Left lung (tissue), 10 donors: Measurements from ENCODE around the gene DHX36. TPM values are rescaled to one million over a fixed set of nuclear protein-coding genes. Genes with fewer than 3 reads are reported as not detected.

ENCODE experiments used
- ATAC-seq: fragments of 200-7000 bp; cut with Tn5 transposase; one replicate; pipeline ENCODE4 v1.9.1; 2020; ENCODE audit warnings: moderate library complexity
- DNase-seq, 4 donors: peaks; one replicate each; pipeline ENCODE4 v3.0.0-alpha.2; 2013 to 2020
- H3K27ac ChIP-seq, 2 donors: fragments of 200-600 bp; sonication (generic) in 1 of 2; one replicate each; pipeline versions ENCODE4 v1.5.0 to v1.8.0; 2020 to 2021
- H3K27me3 ChIP-seq, 2 donors: fragments of 200-600 bp; sonication (generic) in 1 of 2; one replicate each; pipeline versions ENCODE4 v1.5.0 to v1.8.0; 2020 to 2021
- H3K36me3 ChIP-seq, 2 donors: fragments of 200-600 bp; sonication (generic) in 1 of 2; one replicate each; pipeline versions ENCODE4 v1.5.0 to v1.8.0; 2020 to 2021
- H3K4me1 ChIP-seq, 2 donors: fragments of 200-600 bp; one replicate each; pipeline ENCODE4 v1.8.0; 2021
- H3K4me3 ChIP-seq, 2 donors: fragments of 200-600 bp; sonication (generic) in 1 of 2; one replicate each; pipeline versions ENCODE4 v1.5.0 to v1.8.0; 2020 to 2021; ENCODE audit warnings: mild to moderate bottlenecking in 1 of 2
- H3K9me3 ChIP-seq, 2 donors: fragments of 200-600 bp; sonication (generic) in 1 of 2; one replicate each; pipeline versions ENCODE4 v1.5.0 to v1.8.0; 2020 to 2021
- CTCF ChIP-seq, 2 donors: fragments of 200-600 bp; sonication (generic) in 1 of 2; IDR thresholded peaks; one replicate each; pipeline versions ENCODE4 v1.5.0 to v1.8.0; 2021; ENCODE audit warnings: antibody characterized with exemption in 2 of 2
- intact Hi-C, 2 donors: fragments of 100-400 bp; cut with DNase I; formaldehyde crosslinking; loops; one replicate each; pipeline versions ENCODE4 v1.11.2 to v1.14.2; 2022
- polyA plus RNA-seq, 6 donors: library from polyadenylated mRNA; unstranded; fragments of 120-200 nt; gene quantifications; one replicate each; pipeline ENCODE4 v1.2.1, GENCODE V29; 2013; ENCODE audit not compliant: insufficient read length in 6 of 6
- total RNA-seq, 2 donors: library from RNA; stranded (reverse); fragmentation: NEBNext Ultra II Directional; extraction: Animal tissue kit (Norgen Biotek cat#: 25700); gene quantifications; one replicate each; pipeline ENCODE4 v1.2.1, GENCODE V29; 2021
- donor health status: DM: no; HTN: yes; CAD: no.
- donor health status: DM: no; HTN: no; CAD: no.

DHX36 gene
- total and polyA plus RNA-seq, 8 donors: 52.6 to 97.1 (median 76.8) TPM

GRCh38 chr3:154243353-154243752, 80.9 kb downstream of the DHX36 start:
- Histone ChIP-seq H3K4me1 (peaks cover 0 to 3% of the 10 kb centered on the region in 2 donors), H3K27ac (peak overlapping the region; percentile 55 to 66), H3K4me3 (no peak overlapping the region), H3K36me3 (no peaks in the 10 kb centered on the region), H3K9me3 (no peaks in the 10 kb centered on the region), H3K27me3 (no peaks in the 10 kb centered on the region)
- DNase-seq (no peak), ATAC-seq (peak; percentile 59)
- no peak for TF ChIP-seq CTCF (IDR thresholded peaks at IDR 0.05)
- intact Hi-C loops: no loop called here

GRCh38 chr3:154242766-154243165, 81.5 kb downstream of the DHX36 start:
- H3K27ac ChIP-seq: peak overlapping the region; percentile 55 to 66
- H3K27me3 ChIP-seq: no peaks in the 10 kb centered on the region
- intact Hi-C loops: no loop called here
- peaks cover 0 to 3% of the 10 kb centered on the region in 2 donors for H3K4me1 ChIP-seq
- H3K4me3 ChIP-seq: no peak overlapping the region
- no peak for TF ChIP-seq CTCF (IDR thresholded peaks at IDR 0.05)
- ATAC-seq (peak; percentile 25), DNase-seq (no peak)
- no peaks in the 10 kb centered on the region for H3K9me3 ChIP-seq
- H3K36me3 ChIP-seq: no peaks in the 10 kb centered on the region

- no peak for DNase-seq
These were observed 82.8 kb downstream of the DHX36 start for GRCh38 chr3:154241496-154241895.

GRCh38 chr3:154240235-154240634, 84.1 kb downstream of the DHX36 start:
- no peak for TF ChIP-seq CTCF (IDR thresholded peaks at IDR 0.05)
- Histone ChIP-seq H3K27ac (no peak overlapping the region), H3K36me3 (no peaks in the 10 kb centered on the region), H3K9me3 (no peaks in the 10 kb centered on the region), H3K4me1 (peaks cover 0 to 3% of the 10 kb centered on the region in 2 donors), H3K4me3 (no peak overlapping the region), H3K27me3 (no peaks in the 10 kb centered on the region)
- DNase-seq: no peak
- intact Hi-C loops: no loop called here
- ATAC-seq: no peak

More at GRCh38 chr3:154241496-154241895, 82.8 kb downstream of the DHX36 start:
- no peak for ATAC-seq
- no peaks in the 10 kb centered on the region for H3K36me3 ChIP-seq
- no peak overlapping the region for H3K4me3 ChIP-seq
- no peak for TF ChIP-seq CTCF (IDR thresholded peaks at IDR 0.05)
- no peaks in the 10 kb centered on the region for H3K27me3 ChIP-seq
- no peaks in the 10 kb centered on the region for H3K9me3 ChIP-seq
- intact Hi-C loops: no loop called here
- peaks cover 0 to 3% of the 10 kb centered on the region in 2 donors for H3K4me1 ChIP-seq
- H3K27ac ChIP-seq: no peak overlapping the region

- Histone ChIP-seq H3K4me1 (no peaks in the 10 kb centered on the region), H3K27ac (peak overlapping the region in 1 of 2 donors; percentile 35), H3K9me3 (no peaks in the 10 kb centered on the region), H3K36me3 (no peaks in the 10 kb centered on the region), H3K27me3 (no peaks in the 10 kb centered on the region), H3K4me3 (no peak overlapping the region)
- no peak for TF ChIP-seq CTCF (IDR thresholded peaks at IDR 0.05)
- ATAC-seq: no peak
- intact Hi-C loops: no loop called here
- DNase-seq: no peak
These were observed 88.0 kb downstream of the DHX36 start for GRCh38 chr3:154236331-154236730.
